HG03066 (cell line): ENCODE measurements around the gene HAS3.
"Not testable (repeated sequence)": the region's sequence is repeated elsewhere in the genome, so short reads cannot be mapped to it uniquely, and the experiment has no call there.

Source experiments
- ATAC-seq: cut with Tn5 transposase; IDR thresholded peaks from one replicate; pipeline ENCODE4 v1.9.1; 2021; ENCODE audit warnings: low read depth; ENCODE audit not compliant: unreplicated experiment

HAS3 gene

GRCh38 chr16:69139464-69139863 is 34.0 kb downstream of the HAS3 start:
- ATAC-seq, result not testable (repeated sequence)

DNA sequence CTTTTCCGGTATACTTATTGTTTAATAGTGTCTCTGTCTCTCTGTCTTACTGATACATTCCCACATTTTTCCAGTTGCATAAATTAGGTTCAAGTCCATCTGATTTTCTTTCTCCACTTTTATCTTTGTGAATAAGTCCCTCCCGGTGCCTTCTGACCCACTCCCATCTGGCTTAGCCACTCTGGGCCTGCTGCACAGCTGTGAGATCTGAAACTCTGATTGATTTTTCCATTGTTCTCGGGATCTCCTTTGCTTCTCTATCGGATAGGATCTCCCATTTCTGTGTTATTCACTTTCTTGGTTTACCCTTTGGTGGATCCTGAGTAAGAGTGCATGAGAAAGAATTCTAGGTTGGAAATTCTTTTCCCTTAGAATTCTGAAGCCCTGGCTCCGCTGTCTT is 35.6 kb downstream of the HAS3 start:
- ATAC-seq, result no peak

DNA sequence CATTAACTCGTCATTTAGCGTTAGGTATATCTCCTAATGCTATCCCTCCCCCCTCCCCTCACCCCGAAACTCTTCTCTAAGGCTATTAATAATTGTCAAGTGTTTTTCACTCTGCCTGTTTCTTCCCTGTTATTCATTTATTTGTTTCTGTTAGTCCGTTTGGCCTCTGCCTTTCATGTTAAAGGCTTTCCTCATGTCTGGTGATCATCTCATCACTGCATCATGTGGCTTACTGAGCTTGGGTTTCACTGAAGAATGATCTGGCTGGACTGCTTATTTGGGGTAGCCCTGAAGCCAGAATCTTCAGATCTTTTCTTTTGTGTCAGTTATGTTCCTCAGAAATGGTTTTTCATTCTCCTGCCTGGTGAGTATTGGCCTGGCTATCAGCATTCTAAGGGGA is 36.5 kb downstream of the HAS3 start:
- ATAC-seq, result no peak

GRCh38 chr16:69143116-69143515 is 37.7 kb downstream of the HAS3 start:
- no peak for ATAC-seq

DNA sequence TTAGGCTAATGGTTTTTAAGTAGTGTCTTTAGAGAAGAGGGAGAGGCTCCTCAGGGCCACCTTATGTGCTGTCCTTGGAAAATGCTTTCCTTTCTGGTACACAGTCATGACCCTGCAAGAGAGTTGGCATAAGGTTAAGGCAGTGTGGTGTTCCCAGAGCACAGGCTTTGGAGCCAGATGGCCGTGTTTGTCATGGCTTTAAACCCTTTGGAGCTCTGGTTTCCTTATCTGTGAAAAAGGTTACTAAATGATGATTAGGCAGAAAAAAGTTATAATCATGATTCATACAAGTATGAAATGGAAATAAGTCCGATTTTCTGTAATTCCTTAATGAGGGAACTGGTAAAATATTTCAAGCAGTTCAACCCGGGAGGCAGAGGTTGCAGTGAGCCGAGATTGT is 40.2 kb downstream of the HAS3 start:
- no peak for ATAC-seq

- not testable (repeated sequence) for ATAC-seq
Measured at GRCh38 chr16:69149621-69150020, 44.2 kb downstream of the HAS3 start.

GRCh38 chr16:69150146-69150865 is 44.9 kb downstream of the HAS3 start:
- ATAC-seq, result no peak

DNA sequence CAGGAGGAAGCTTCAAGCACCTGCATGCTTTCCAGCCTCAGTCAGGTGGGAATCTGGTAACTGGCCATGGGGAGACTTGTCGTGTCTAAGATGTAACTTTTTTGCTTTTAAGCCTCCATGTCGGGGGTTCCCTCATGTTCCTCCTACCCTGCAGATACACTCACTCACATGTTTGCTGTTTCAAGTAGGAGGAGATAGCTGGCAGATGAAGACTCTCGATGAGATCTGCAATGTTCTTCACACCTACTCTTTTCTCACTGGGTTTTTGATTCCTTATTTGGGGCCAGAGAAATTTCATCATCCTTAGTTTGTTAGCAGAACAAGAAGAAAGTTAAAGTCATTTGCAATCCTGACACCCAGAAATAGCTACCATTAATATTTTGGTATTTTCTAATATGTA is 51.7 kb downstream of the HAS3 start:
- no peak for ATAC-seq

- no peak for ATAC-seq
Measured at GRCh38 chr16:69160192-69160591, 54.7 kb downstream of the HAS3 start.

- no peak for ATAC-seq
Measured at GRCh38 chr16:69165584-69165983, 60.1 kb downstream of the HAS3 start.

DNA sequence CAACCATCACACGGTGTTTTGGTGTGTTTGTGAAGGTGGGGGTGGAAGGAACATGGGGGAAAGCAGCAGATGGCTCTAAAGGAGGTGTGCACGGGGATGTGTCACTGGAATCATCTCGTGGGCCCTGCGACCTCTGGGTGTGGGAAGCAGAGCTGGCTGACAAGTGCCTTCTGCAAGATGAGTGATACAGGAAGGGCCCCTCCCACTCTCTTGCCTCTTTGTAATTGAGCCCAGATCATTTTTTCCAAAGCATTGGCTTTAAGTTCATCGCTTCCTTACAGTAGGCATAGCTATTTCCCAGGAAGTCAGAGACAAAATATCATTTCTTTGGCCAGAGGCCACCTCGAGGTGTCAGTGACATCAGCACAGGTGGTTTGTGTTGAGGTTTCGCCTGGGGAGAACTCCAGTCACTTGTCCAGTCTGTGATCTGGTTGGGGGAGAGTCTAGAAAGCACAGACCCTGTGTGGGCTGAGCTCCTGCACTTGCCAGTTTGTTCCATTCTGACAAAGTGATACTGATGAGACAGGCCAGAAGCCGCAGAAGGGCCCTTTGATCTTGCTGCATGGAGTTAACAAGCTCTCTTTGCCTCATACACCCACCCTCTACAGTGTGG is 60.9 kb downstream of the HAS3 start:
- ATAC-seq, result no peak

DNA sequence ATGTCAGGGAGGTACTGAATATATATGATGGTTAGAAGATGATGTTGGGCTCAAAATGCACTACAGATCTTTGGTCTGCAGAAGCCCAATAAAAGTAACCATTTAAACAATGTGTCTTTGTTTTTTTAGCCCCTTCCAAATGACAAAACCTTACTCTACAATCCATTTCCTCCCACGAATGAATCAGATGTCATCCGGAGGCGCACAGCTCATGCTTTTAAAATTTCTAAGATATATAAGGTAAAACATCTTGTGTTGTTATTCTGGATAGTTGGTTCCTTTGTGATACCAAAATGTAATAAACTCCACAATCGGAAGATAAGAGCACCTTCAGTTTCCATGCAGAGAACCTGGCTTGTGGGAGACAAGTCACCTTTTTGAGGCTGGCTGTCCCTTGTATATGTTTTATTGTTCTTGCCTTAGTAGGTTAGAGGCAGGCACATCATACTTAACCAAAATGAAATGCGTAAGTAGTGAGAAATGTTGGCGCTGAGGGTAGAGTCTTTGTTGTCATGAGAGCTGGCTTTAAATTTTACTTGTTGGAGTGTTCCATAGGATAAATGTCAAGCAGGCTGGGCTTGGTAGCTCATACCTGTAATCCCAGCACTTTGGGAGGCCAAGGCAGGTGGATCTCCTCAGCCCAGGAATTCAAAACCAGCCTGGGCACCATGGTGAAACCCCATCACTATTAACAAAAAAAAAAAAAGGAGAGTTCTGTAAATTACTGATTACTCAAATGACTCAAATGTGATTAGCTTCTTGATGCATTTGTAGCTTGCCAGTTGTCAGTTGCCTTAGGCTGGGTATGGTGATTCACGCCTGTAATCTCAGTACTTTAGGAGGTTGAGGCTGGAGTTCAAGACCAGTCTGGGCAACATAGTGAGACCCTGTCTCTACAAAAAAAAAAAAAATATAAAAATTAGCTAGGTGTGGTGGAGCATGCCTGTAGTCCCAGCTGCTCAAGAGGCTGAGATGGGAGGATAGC is 61.8 kb downstream of the HAS3 start:
- ATAC-seq, result no peak
